Suprapubic skin (tissue), 3 donors: ENCODE data around the gene ARRB1.
"Not testable (repeated sequence)": the region's sequence is repeated elsewhere in the genome, so short reads cannot be mapped to it uniquely, and the experiment has no call there.

Experiments used
- POLR2A ChIP-seq, 2 donors: fragments of 450-650 bp; IDR thresholded peaks; one replicate each; pipeline ENCODE4 v1.6.1; 2017; ENCODE audit warnings: antibody characterized with exemption in 2 of 2, mild to moderate bottlenecking in 2 of 2, moderate library complexity in 2 of 2
- TF ChIP-seq, protein P1 (sequence below), 2 donors: fragments of 200-600 bp in 1 of 2; fragments of 450-650 bp in 1 of 2; sonication (generic) in 1 of 2; IDR thresholded peaks; one replicate each; pipeline ENCODE4 v1.5.1; 2016 to 2019; ENCODE audit warnings: antibody characterized with exemption in 2 of 2, mild to moderate bottlenecking in 1 of 2, moderate library complexity in 1 of 2

DNA sequence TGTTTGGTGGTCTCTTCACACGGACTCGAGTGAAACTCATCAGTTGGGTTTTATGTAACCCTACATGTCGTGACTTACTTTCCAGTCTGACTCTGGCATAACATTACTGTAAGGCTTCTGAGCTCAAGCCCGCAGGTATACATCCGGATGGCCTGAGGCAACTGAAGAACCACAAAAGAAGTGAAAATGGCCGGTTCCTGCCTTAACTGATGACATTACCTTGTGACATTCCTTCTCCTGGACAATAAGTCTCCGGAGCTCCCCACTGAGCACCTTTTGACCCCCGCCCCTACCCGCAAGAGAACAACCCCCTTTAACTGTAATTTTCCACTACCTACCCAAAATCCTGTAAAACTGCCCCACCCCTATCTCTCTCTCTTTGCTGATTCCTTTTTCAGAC lies 19.7 kb downstream of the ARRB1 start:
- not testable (repeated sequence) for TF ChIP-seq POLR2A (IDR thresholded peaks at IDR 0.05)
- TF ChIP-seq, protein P1, sequence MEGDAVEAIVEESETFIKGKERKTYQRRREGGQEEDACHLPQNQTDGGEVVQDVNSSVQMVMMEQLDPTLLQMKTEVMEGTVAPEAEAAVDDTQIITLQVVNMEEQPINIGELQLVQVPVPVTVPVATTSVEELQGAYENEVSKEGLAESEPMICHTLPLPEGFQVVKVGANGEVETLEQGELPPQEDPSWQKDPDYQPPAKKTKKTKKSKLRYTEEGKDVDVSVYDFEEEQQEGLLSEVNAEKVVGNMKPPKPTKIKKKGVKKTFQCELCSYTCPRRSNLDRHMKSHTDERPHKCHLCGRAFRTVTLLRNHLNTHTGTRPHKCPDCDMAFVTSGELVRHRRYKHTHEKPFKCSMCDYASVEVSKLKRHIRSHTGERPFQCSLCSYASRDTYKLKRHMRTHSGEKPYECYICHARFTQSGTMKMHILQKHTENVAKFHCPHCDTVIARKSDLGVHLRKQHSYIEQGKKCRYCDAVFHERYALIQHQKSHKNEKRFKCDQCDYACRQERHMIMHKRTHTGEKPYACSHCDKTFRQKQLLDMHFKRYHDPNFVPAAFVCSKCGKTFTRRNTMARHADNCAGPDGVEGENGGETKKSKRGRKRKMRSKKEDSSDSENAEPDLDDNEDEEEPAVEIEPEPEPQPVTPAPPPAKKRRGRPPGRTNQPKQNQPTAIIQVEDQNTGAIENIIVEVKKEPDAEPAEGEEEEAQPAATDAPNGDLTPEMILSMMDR (IDR thresholded peaks at IDR 0.05): not testable (repeated sequence)
